Measurements from ENCODE around the gene NOC3L.

NOC3L gene

DNA sequence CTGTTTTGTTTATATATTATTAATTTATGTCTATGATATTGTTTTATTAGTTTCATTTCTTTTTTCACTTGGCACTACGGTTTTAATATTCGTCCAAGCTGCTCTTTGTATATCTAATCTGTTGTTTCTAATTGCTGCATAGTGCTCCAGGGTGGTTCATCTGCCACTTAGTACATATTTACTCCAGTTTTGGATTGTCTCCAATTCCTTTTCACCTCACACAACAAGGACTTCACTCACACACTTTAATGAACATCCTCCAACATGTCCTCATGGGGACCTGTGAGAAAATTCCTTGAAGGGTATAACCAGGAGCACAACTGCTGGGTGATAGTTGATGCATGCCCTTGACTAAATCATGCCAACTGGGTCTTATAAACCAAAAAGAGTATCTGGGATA is 14.1 kb upstream of the NOC3L start:
- no peak overlapping the region for H3K4me3 ChIP-seq (ENCODE audit: low read depth, low read length)
- TF ChIP-seq, protein P1, sequence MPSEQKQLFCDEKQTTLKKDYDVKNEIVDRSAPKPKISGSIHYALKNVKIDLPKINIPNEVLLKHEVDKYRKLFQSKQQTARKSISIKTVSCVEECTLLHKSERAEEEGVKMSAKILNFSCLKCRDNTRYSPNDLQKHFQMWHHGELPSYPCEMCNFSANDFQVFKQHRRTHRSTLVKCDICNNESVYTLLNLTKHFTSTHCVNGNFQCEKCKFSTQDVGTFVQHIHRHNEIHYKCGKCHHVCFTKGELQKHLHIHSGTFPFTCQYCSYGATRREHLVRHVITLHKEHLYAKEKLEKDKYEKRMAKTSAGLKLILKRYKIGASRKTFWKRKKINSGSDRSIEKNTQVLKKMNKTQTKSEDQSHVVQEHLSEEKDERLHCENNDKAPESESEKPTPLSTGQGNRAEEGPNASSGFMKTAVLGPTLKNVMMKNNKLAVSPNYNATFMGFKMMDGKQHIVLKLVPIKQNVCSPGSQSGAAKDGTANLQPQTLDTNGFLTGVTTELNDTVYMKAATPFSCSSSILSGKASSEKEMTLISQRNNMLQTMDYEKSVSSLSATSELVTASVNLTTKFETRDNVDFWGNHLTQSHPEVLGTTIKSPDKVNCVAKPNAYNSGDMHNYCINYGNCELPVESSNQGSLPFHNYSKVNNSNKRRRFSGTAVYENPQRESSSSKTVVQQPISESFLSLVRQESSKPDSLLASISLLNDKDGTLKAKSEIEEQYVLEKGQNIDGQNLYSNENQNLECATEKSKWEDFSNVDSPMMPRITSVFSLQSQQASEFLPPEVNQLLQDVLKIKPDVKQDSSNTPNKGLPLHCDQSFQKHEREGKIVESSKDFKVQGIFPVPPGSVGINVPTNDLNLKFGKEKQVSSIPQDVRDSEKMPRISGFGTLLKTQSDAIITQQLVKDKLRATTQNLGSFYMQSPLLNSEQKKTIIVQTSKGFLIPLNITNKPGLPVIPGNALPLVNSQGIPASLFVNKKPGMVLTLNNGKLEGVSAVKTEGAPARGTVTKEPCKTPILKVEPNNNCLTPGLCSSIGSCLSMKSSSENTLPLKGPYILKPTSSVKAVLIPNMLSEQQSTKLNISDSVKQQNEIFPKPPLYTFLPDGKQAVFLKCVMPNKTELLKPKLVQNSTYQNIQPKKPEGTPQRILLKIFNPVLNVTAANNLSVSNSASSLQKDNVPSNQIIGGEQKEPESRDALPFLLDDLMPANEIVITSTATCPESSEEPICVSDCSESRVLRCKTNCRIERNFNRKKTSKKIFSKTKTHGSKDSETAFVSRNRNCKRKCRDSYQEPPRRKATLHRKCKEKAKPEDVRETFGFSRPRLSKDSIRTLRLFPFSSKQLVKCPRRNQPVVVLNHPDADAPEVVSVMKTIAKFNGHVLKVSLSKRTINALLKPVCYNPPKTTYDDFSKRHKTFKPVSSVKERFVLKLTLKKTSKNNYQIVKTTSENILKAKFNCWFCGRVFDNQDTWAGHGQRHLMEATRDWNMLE (tag by site-specific recombination; conservative IDR thresholded peaks at IDR 0.05; ENCODE audit: low read depth) = no peak
- no peak for TF ChIP-seq SP2 (tag by site-specific recombination; IDR thresholded peaks at IDR 0.05)
- TF ChIP-seq, protein P2, sequence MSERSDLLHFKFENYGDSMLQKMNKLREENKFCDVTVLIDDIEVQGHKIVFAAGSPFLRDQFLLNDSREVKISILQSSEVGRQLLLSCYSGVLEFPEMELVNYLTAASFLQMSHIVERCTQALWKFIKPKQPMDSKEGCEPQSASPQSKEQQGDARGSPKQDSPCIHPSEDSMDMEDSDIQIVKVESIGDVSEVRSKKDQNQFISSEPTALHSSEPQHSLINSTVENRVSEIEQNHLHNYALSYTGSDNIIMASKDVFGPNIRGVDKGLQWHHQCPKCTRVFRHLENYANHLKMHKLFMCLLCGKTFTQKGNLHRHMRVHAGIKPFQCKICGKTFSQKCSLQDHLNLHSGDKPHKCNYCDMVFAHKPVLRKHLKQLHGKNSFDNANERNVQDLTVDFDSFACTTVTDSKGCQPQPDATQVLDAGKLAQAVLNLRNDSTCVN (tag by site-specific recombination; optimal IDR thresholded peaks at IDR 0.05) = no peak
- TF ChIP-seq, protein P3, sequence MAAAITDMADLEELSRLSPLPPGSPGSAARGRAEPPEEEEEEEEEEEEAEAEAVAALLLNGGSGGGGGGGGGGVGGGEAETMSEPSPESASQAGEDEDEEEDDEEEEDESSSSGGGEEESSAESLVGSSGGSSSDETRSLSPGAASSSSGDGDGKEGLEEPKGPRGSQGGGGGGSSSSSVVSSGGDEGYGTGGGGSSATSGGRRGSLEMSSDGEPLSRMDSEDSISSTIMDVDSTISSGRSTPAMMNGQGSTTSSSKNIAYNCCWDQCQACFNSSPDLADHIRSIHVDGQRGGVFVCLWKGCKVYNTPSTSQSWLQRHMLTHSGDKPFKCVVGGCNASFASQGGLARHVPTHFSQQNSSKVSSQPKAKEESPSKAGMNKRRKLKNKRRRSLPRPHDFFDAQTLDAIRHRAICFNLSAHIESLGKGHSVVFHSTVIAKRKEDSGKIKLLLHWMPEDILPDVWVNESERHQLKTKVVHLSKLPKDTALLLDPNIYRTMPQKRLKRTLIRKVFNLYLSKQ (tag by site-specific recombination; IDR thresholded peaks at IDR 0.05; ENCODE audit: borderline replicate concordance) = no peak
- H3K9me3 ChIP-seq (ENCODE audit: control insufficient read depth, insufficient read depth, low read depth, low read length) = no peaks in the 10 kb centered on the region
- H3K27ac ChIP-seq (ENCODE audit: extremely low read depth, low read depth, low read length) = no peak overlapping the region
- POLR2A ChIA-PET = no interaction called here
- CTCF ChIA-PET = interaction anchor here (2.5 kb wide), 1 partner anchor 459 kb away, joined by 9 read pairs; no protein-coding TSS in a partner anchor
- no peaks in the 10 kb centered on the region for H3K36me3 ChIP-seq (ENCODE audit: control insufficient read depth in 2 of 2, insufficient read depth in 1 of 2, low read length in 2 of 2)
- H3K4me1 ChIP-seq (ENCODE audit: control insufficient read depth, insufficient read depth, low read length) = no peaks in the 10 kb centered on the region

DNA sequence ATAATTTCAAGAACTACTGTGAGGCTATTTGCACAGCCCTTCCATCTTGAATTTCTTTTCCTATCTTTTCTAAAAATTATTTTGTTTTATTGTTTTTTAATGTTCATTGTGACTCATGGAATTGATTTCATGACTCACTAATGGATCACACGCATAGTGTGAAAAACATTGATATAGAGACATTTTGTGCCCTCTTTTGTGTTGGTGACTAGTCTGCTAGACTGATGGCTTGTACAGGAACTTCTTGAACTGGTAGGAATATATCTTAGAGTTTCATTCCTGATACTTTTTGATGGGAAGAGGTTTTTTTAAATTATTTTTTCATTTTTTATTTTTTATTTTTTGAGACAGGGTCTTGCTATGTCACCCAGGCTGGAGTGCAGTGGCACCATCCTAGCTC is 12.6 kb upstream of the NOC3L start:
- H3K9me3 ChIP-seq (ENCODE audit: control insufficient read depth, insufficient read depth, low read depth, low read length) = no peaks in the 10 kb centered on the region
- POLR2A ChIA-PET = no interaction called here
- H3K27ac ChIP-seq (ENCODE audit: extremely low read depth, low read depth, low read length) = no peak overlapping the region

More for the DNA sequence above, 12.6 kb upstream of the NOC3L start:
- H3K36me3 ChIP-seq (ENCODE audit: control insufficient read depth in 2 of 2, insufficient read depth in 1 of 2, low read length in 2 of 2) = no peaks in the 10 kb centered on the region
- H3K4me1 ChIP-seq (ENCODE audit: control insufficient read depth, insufficient read depth, low read length) = no peaks in the 10 kb centered on the region
- CTCF ChIA-PET = interaction anchor here (0.6 to 2.5 kb wide), 4 partner anchors 32 to 959 kb away, joined by 3 to 9 read pairs (median 4); no protein-coding TSS in a partner anchor
- TF ChIP-seq, protein P4, sequence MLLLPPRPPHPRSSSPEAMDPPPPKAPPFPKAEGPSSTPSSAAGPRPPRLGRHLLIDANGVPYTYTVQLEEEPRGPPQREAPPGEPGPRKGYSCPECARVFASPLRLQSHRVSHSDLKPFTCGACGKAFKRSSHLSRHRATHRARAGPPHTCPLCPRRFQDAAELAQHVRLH (tag by site-specific recombination; IDR thresholded peaks at IDR 0.05) = no peak
- TF ChIP-seq, protein P5, sequence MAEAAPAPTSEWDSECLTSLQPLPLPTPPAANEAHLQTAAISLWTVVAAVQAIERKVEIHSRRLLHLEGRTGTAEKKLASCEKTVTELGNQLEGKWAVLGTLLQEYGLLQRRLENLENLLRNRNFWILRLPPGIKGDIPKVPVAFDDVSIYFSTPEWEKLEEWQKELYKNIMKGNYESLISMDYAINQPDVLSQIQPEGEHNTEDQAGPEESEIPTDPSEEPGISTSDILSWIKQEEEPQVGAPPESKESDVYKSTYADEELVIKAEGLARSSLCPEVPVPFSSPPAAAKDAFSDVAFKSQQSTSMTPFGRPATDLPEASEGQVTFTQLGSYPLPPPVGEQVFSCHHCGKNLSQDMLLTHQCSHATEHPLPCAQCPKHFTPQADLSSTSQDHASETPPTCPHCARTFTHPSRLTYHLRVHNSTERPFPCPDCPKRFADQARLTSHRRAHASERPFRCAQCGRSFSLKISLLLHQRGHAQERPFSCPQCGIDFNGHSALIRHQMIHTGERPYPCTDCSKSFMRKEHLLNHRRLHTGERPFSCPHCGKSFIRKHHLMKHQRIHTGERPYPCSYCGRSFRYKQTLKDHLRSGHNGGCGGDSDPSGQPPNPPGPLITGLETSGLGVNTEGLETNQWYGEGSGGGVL (tag by site-specific recombination; IDR thresholded peaks at IDR 0.05) = no peak
- TF ChIP-seq, protein P6, sequence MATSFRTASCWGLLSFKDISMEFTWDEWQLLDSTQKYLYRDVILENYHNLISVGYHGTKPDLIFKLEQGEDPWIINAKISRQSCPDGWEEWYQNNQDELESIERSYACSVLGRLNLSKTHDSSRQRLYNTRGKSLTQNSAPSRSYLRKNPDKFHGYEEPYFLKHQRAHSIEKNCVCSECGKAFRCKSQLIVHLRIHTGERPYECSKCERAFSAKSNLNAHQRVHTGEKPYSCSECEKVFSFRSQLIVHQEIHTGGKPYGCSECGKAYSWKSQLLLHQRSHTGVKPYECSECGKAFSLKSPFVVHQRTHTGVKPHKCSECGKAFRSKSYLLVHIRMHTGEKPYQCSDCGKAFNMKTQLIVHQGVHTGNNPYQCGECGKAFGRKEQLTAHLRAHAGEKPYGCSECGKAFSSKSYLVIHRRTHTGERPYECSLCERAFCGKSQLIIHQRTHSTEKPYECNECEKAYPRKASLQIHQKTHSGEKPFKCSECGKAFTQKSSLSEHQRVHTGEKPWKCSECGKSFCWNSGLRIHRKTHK (tag by site-specific recombination; IDR thresholded peaks at IDR 0.05) = no peak
- TF ChIP-seq, protein P7, sequence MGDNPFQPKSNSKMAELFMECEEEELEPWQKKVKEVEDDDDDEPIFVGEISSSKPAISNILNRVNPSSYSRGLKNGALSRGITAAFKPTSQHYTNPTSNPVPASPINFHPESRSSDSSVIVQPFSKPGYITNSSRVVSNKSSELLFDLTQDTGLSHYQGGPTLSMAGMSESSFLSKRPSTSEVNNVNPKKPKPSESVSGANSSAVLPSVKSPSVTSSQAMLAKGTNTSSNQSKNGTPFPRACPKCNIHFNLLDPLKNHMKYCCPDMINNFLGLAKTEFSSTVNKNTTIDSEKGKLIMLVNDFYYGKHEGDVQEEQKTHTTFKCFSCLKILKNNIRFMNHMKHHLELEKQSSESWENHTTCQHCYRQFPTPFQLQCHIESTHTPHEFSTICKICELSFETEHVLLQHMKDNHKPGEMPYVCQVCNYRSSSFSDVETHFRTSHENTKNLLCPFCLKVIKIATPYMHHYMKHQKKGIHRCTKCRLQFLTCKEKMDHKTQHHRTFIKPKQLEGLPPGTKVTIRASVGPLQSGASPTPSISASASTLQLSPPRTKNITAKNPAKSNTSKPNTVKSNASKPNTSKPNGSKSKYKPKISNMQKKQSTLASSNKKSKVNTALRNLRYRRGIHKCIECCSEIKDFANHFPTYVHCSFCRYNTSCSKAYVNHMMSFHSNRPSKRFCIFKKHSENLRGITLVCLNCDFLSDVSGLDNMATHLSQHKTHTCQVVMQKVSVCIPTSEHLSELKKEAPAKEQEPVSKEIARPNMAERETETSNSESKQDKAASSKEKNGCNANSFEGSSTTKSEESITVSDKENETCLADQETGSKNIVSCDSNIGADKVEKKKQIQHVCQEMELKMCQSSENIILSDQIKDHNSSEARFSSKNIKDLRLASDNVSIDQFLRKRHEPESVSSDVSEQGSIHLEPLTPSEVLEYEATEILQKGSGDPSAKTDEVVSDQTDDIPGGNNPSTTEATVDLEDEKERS (tag by site-specific recombination; IDR thresholded peaks at IDR 0.05) = no peak
- no peak for TF ChIP-seq ZNF610 (tag by site-specific recombination; IDR thresholded peaks at IDR 0.05; ENCODE audit: borderline replicate concordance)
- H3K4me3 ChIP-seq (ENCODE audit: low read depth, low read length) = no peak overlapping the region

Measured in HEK293 (cell line).